SJSA1 (cell line): Measurements from ENCODE around the gene NKTR. TPM values are rescaled to one million over a fixed set of nuclear protein-coding genes. Genes with fewer than 3 reads are reported as not detected.

ENCODE experiments used
- total RNA-seq: library from RNA; depleted of rRNA; stranded (reverse); fragments of >200 nt; shearing (Covaris generic); gene quantifications from 2 replicates; pipeline ENCODE4 v1.2.3, GENCODE V29; 2014; rRNA removed

Gene NKTR
- total RNA-seq, 1 experiment from 2014 or later: 33.7 TPM

Other genes starting within 250 kb of the NKTR start
- gene LYZL4, start 190.1 kb upstream of the NKTR start, total RNA-seq: not detected in 2 replicates
- gene VIPR1, start 98.0 kb upstream of the NKTR start, total RNA-seq: not detected in 2 replicates
- 66.1 and 78.7 TPM in 2 replicates for gene SEC22C, start 18.7 kb upstream of the NKTR start, total RNA-seq
- gene SS18L2, start 9.8 kb upstream of the NKTR start, total RNA-seq: 8.0 and 24.1 TPM in 2 replicates
- 3.0 and 6.1 TPM in 2 replicates for gene ZBTB47, start 53.0 kb downstream of the NKTR start, total RNA-seq
- not detected in 2 replicates for gene KLHL40, start 84.9 kb downstream of the NKTR start, total RNA-seq
- gene HHATL, start 102.1 kb downstream of the NKTR start, total RNA-seq: not detected in 2 replicates
- 0.39 and 1.0 TPM in 2 replicates for gene CCDC13, start 172.6 kb downstream of the NKTR start, total RNA-seq
- gene HIGD1A, start 203.8 kb downstream of the NKTR start, total RNA-seq: 227 and 295 TPM in 2 replicates
- not detected in 2 replicates for gene ACKR2, start 208.8 kb downstream of the NKTR start, total RNA-seq